GM12864 (cell line): Measurements from ENCODE around the gene ITPKC.

Experiments used
- DNase-seq: peaks from one replicate; pipeline ENCODE4 v3.0.0-alpha.2; 2011; ENCODE audit warnings: low read depth
- H3K4me3 ChIP-seq: 2 replicates; pipeline ENCODE4 v1.5.1; 2011; ENCODE audit warnings: mild to moderate bottlenecking, low read depth, low read length, control low read depth
- TF ChIP-seq, protein P1 (sequence below): IDR thresholded peaks from 2 replicates; pipeline ENCODE4 v1.5.1; 2011; ENCODE audit warnings: low read depth, mild to moderate bottlenecking, moderate library complexity, low read length, control low read depth, inconsistent platforms; ENCODE audit errors: missing control alignments

Gene ITPKC

DNA sequence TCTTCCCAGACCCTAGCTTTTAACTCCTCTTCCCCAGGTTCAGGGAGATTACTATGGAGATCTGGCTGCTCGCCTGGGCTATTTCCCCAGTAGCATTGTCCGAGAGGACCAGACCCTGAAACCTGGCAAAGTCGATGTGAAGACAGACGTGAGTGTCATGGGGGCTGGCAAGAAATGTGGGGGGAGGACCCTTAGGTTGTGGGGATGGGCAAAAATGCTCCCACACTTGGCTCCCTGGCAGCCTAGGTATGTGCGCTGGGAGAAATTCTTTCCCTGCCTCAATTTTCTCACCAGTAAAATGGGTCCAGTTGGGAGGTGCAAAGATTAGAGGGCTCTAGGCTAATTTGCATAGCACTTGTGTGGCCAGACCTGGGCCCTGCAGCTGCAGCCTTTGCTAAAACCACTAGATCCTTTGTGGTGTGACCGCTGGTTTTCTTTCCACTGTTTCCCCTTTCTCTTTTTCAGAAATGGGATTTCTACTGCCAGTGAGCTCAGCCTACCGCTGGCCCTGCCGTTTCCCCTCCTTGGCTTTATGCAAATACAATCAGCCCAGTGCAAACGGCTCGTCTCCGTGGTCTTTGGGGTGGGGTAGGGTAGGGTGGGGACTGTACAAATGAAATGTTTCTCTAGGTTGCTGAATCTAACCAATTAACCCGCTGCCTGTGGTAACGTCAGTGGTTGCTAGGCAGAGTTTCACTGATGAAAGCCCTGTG is 60.2 kb downstream of the ITPKC start:
- TF ChIP-seq, protein P1, sequence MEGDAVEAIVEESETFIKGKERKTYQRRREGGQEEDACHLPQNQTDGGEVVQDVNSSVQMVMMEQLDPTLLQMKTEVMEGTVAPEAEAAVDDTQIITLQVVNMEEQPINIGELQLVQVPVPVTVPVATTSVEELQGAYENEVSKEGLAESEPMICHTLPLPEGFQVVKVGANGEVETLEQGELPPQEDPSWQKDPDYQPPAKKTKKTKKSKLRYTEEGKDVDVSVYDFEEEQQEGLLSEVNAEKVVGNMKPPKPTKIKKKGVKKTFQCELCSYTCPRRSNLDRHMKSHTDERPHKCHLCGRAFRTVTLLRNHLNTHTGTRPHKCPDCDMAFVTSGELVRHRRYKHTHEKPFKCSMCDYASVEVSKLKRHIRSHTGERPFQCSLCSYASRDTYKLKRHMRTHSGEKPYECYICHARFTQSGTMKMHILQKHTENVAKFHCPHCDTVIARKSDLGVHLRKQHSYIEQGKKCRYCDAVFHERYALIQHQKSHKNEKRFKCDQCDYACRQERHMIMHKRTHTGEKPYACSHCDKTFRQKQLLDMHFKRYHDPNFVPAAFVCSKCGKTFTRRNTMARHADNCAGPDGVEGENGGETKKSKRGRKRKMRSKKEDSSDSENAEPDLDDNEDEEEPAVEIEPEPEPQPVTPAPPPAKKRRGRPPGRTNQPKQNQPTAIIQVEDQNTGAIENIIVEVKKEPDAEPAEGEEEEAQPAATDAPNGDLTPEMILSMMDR = no peak
- DNase-seq = peak; percentile 99
- peak overlapping the region; percentile 70 for H3K4me3 ChIP-seq

DNA sequence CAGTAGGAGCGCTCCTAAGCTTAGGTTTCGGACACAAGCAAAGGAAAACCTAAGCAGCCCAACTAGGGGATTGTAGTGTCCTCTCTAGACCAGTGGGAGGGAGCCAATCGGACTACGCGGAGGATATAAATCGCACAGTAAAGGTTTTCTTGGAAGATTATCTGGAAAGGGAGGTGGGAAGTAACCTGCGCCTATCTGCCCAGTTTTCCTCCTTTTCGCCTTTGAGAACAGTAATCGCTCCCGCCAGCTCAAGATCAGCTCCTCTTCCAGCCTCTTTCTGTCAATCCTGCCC is 60.7 kb downstream of the ITPKC start:
- TF ChIP-seq, protein P1 = no peak
- no peak for DNase-seq
- peak overlapping the region; percentile 70 for H3K4me3 ChIP-seq

DNA sequence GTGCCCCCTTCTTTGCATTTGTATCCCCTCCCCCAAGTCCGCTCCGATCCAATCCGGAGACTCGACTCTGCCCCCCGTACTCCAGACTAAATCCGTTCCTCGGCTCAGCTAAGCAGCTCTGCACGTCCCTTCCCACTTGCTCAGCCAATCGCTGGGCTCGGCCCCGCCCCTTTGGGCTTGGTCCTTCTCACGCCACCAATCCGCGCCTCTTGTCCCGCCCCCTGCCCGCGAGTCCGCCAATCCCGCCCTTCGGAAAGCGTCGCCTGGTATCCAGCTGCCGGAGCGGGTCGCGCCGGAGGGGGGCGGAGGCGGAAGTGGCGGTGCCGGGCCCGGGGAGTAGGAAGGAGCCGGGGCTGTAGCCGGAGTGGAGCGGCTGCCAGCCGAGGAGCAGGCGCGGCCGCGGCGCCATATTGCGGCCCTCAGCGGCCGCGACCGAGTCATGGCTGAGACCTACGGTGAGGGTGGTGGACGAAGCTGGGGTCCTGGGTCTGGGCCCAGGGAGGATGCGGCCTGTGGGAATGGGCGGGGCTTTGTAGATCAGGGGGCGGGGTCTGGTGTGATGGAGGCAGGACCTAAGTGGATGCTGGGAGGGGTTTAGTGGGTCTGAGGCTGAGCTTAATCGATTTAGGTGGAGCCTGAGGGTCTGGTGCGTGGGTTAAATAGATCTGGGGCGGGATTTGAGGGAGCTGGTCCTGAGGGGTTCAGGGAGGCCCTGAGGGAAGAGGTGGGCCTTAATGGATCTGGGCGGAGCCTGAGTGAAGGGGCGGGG is 61.2 kb downstream of the ITPKC start, which contains the start of gene RAB4B:
Gene RAB4B, plus strand, starts transcription at position 311 of the 769 bp plus-strand sequence. Its CDS starts 129 bp downstream, at position 440.
- TF ChIP-seq, protein P1 = no peak
- peak; percentile 99 for DNase-seq
- H3K4me3 ChIP-seq = peak within 1 kb of the TSS; percentile 70

DNA sequence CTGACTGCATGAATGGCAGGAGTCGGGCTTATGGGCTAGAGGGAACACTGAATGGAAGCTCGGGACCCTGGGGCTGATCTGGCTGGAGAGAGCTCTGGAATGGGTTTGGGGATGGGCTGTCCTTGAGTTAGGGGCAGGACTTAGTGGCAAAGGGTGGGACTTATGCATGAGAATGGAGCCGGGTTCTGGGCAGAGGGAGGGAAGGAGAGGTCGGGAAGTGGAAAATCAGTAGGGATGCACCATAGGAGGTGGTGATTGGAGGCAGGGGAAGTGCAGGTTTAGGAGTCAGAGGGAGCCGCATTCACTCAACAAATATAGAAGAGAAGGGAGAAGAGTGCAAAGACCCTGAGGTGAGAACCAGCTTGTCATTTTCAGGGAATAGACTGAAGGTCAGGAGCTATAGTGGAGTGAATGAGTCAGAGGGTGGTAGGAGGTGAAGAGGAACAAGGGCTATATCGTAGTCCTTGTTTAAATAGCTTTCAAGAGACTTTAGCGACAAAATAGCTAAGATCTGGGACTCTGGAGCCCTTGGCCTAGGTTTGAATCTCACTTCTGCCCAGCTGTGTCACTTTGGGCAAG is 61.9 kb downstream of the ITPKC start:
- TF ChIP-seq, protein P1 = no peak
- H3K4me3 ChIP-seq = peak overlapping the region; percentile 70
- DNase-seq = no peak

DNA sequence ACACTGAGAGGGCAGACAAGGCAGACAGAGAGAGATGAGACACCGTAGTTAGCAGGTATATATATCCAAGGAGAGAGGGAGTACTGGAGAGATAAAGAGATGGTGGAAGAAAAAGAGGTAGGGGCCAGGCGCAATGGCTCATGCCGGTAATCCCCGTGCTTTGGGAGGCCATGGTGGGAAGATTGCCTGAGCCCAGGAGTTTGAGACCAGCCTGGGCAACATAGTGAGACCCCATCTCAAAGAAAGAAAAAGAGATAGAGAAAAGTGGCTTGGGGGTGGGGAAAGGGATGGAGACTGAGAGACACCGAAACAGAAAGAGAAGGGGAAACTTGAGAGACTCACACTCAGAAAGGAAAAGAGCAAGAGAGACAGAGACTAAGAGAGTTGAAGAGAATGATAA is 63.7 kb downstream of the ITPKC start:
- no peak overlapping the region for H3K4me3 ChIP-seq
- TF ChIP-seq, protein P1 = no peak
- no peak for DNase-seq

DNA sequence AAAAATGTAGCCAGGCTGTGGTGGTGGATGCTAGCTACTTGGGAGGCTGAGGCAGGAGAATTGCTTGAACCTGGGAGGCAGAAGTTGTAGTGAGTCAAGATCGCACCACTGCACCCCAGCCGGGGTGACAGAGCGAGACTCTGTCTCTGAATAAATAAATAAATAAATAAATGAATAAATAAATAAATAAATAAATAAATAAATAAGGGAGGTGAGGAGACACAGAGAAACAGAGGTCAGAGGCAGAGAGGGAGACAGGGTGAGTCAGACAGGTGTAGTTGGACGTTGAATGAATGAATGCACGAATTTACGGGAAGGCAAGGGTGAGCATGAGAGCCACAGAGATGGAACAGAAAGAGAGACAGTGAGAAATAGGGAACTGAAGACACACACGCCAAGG is 64.2 kb downstream of the ITPKC start:
- TF ChIP-seq, protein P1 = no peak
- DNase-seq = no peak
- H3K4me3 ChIP-seq = no peak overlapping the region
